Left cardiac atrium (tissue), 4 donors: ENCODE data around the gene ORAI2. TPM values are rescaled to one million over a fixed set of nuclear protein-coding genes. Genes with fewer than 3 reads are reported as not detected.
A peak's percentile ranks its signal among the peaks of the same experiment; 100 is the strongest.

Experiments used
- ATAC-seq, 2 donors: fragments of 200-7000 bp; cut with Tn5 transposase; one replicate each; pipeline ENCODE4 v1.9.1; 2020; ENCODE audit warnings: mild to moderate bottlenecking in 2 of 2, moderate library complexity in 2 of 2
- DNase-seq: peaks from one replicate; pipeline ENCODE4 v3.0.0-alpha.2; 2020
- intact Hi-C, 2 donors: fragments of 100-400 bp; cut with DNase I; formaldehyde crosslinking; loops; one replicate each; pipeline versions ENCODE4 v1.14.1 to v1.15.1; 2022 to 2023
- total RNA-seq, 2 donors: library from RNA; stranded (reverse); fragmentation: NEBNext Ultra II Directional; extraction: Animal tissue kit (Norgen Biotek cat#: 25700); gene quantifications; one replicate each; pipeline ENCODE4 v1.2.1, GENCODE V29; 2021
- donor health status: DM: no; HTN: yes; CAD: no.
- donor health status: DM: no; HTN: yes; CAD: no; lungs with severe emphysema.
- donor health status: DM: yes; HTN: yes; CAD: no.
- donor health status: Dilated cardiomyopathy.

Gene ORAI2
- total RNA-seq, 2 donors from 2014 or later = 6.0 to 12.1 TPM

GRCh38 chr7:102410918-102411317, 22.5 kb upstream of the ORAI2 start:
- no peak for ATAC-seq
- intact Hi-C loops = no loop called here

GRCh38 chr7:102412548-102412947, 20.8 kb upstream of the ORAI2 start:
- ATAC-seq = peak; percentile 72 to 81
- DNase-seq = peak; percentile 49
- intact Hi-C loops = no loop called here

More at GRCh38 chr7:102410918-102411317, 22.5 kb upstream of the ORAI2 start:
- DNase-seq = no peak

DNA sequence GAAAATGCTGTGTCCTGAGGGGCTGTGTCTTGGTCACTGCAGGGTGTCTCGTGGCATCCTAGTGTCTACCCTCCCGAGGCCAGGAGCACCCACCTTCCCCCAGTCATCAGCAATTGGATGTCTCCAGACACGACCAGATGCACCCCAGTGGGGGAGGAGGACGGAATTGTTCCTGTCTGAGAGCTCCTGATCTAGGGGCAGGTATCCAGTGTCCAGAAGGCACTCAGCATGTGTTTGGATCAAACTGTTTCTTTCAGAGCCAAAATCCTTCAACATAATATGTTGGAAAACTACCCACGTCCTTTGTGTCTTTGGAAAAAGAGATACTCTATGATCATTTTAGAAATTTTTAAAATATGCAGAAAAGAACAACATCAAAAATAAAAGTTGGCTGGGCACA, 20.3 kb upstream of the ORAI2 start:
- intact Hi-C loops = no loop called here
- no peak for ATAC-seq
- no peak for DNase-seq

DNA sequence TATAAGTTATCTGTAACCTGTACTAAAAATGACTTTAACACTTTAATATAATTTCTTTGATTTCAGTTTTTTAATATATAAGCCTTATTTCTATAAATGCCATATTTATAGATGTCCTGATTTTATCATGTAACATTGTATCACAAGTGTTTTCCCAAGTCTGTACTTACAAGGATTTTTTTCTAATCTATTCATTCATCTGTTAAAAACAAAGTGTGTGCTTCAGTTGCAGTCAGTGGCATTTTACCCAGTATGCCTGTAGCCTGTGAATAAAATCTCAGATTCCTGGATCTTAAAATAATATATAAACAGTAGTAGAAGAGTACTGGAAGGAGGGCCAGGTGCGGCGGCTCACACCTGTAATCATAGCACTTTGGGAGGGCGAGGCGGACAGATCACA, 19.8 kb upstream of the ORAI2 start:
- intact Hi-C loops = no loop called here
- ATAC-seq = no peak
- DNase-seq = no peak

DNA sequence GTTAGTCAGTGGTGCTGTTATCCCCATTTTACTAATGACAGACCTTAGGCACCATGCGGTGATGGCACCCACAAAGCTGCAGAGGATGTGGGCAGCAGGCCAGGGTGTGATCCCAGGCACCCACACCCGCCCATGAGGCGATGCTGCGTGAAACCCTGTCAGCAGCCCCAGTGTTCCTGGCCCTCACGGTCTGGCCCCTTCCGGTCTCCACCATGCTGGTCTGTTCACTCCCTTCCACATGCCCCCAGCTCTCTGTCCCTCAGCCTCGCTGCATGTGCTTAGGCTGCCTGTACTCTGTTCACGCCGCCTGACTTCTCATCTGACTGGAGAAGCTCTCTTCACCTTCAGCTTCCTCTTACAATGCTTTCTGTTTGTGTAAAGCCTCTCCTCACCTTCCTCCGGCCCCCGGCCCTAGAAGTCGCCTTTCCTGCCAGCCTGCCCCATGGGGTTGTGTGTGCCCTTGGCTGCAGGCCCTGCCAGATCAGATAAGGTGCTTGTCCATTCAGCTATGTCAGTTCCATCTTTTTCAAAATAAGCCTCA, 17.6 kb upstream of the ORAI2 start:
- DNase-seq = no peak
- intact Hi-C loops = no loop called here
- ATAC-seq = peak; percentile 15 to 35

DNA sequence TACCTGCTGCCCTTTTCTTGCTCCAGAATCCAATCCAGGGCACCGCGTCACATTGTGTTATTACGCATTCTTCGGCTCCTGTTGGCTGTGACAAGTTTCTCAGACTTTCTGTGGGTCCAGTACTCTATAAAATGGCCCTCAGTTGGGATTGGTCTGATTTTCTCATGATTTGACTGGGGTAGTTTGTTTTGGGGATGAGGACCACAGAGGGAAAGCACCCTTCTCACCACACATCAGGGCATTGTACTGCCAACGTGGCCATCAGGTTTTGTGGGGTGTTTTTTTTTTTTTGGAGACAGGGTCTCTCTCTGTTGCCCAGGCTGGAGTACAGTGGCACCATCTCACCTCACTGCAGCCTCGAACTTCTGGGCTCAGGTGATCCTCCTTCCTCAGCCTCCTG, 17.0 kb upstream of the ORAI2 start:
- no peak for ATAC-seq
- no peak for DNase-seq
- intact Hi-C loops = no loop called here

GRCh38 chr7:102417105-102417504, 16.3 kb upstream of the ORAI2 start:
- intact Hi-C loops = no loop called here

GRCh38 chr7:102418592-102418991, 14.8 kb upstream of the ORAI2 start:
- ATAC-seq = no peak
- intact Hi-C loops = no loop called here
- DNase-seq = no peak

More at GRCh38 chr7:102417105-102417504, 16.3 kb upstream of the ORAI2 start:
- ATAC-seq = no peak
- DNase-seq = no peak

DNA sequence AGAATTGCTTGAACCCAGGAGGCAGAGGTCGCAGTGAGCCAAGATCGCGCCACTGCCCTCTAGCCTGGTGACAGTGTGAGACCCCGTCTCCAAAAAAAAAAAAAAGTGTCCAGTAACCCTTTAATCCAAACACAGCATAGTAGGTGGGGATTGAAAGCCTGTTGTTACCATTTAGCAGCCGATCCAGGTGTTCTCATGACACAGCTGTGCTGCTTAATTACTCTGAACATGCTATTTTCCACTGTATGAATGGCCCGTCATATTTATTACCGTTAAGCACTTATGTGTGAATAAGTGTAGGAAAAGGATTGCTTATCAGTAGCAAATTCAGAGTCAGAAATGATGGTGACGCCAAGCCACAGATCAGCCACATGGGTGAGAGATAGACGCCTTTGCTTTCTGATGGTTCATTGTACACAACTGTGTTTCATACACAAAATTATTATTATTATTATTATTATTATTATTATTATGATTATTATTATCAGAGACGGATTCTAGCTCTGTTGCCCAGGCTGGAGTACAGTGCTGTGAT, 11.6 kb upstream of the ORAI2 start:
- no peak for DNase-seq
- intact Hi-C loops = no loop called here
- no peak for ATAC-seq

GRCh38 chr7:102424129-102424551, 9.2 kb upstream of the ORAI2 start:
- DNase-seq = no peak
- no peak for ATAC-seq
- intact Hi-C loops = no loop called here

DNA sequence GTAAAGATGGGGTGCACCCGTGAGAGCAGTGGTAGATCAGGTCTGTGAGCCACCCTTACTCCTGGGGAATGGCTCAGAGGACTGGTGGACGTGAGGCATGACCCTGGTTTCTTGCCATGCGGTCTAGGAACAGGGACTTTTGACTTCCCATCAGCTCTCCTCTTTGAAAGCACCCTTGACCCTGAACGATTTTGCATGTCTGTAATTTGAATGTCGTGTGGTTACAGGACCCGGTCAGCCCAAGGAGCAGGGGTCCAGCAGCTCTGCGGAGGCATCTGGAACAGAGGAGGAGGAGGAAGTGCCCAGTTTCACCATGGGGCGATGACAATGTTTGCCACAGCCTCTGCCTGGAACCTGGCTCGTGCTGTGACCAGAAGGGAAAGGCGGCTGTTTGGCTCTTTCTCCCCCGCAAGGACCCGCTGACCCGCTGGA, 8.6 kb upstream of the ORAI2 start:
- ATAC-seq (peak in 1 of 2 donors; percentile 13), DNase-seq (no peak)
- intact Hi-C loops = no loop called here

DNA sequence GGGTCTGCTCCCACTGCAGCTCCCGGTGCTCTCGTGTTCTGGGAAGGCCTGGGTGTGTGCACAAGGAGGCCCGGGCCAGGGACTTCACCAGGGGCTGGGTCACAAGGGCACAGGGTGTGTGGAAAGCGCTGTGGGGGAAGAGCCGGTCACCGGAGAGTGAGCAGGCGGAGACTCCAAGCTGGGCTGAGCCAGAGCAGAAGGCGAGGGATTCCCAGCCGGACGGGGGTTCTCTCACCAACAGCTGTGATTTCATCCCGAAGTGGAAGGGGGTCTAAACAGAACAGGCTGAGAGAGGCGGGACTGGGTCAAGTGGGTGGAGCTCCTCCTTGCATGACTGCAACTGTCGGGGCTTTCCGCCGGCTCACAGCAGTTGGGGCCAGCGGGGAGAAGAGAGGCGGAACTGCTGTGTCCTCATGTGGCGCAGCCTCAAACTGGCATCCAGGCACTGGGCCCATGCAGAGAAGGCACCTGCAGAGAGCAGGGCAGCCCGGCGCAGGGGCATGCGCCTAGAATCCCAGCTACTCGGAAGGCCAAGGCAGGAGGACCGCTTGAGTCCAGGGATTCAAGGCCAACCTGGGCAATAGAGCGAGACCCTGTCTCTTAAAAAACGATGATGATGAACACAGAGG, 7.6 kb upstream of the ORAI2 start:
- intact Hi-C loops = no loop called here
- peak; percentile 57 for ATAC-seq

DNA sequence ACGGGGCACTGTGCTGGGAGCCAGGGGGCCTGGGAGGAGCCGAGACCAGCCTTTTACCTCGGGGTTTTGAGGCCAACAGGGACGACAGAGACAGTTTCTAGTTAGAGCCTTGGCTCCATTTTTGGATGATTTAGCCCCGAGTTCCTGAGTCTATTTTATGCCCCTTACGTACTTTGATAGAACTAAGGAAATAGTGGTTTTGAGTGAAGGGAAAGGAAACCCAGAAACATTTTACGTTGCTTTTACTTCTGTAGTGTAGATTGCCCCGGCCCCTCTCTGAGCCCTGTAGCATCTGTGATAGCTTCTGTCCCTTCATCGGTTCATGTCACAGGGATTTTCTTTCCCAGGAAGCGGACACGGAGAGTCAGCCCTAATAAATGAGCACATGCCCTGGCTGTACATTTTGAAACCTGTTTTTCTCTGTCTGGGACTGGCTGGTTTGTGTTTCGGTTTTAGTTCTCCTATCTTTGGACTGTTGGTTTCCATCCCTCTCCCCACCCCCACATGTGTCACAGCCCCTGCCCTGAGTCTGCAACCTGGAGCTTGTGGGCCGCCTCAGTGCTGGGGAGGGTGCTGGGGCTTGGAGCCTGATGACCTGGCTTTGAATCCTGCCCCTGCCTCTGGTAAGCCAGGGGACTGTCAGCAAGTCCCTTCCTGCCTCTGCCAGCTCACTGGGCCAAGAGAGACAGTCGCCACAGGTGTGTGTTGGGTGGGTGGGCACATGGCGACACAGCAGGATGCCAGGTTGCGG, 6.9 kb upstream of the ORAI2 start:
- no peak for DNase-seq
- peak; percentile 29 to 31 for ATAC-seq
- intact Hi-C loops = no loop called here

More for the DNA sequence above, 7.6 kb upstream of the ORAI2 start:
- peak; percentile 36 for DNase-seq

DNA sequence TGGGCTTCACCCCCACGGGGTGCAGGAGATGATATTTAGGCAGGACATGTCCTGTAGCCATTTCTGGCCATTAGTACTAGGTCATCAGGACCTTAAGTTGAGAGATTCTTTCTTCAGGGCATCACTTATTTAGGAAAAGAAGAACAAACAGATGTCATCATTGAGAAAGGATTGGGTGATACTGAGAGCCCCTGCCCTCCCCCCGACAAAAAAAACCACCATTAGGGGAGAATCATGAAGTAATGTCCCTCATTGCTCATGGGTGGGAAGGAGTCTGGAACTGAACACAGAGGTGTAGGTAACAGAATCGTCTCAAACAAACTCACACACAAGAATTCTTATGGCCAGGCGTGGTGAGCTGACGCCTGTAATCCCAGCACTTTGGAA, 6.4 kb upstream of the ORAI2 start:
- no peak for ATAC-seq
- DNase-seq = no peak
- intact Hi-C loops = no loop called here

GRCh38 chr7:102429141-102429899, 4.1 kb upstream of the ORAI2 start:
- intact Hi-C loops = no loop called here
- no peak for DNase-seq
- no peak for ATAC-seq

GRCh38 chr7:102431617-102432298, 1.6 kb upstream of the ORAI2 start:
- DNase-seq (no peak), ATAC-seq (no peak)
- intact Hi-C loops = no loop called here

DNA sequence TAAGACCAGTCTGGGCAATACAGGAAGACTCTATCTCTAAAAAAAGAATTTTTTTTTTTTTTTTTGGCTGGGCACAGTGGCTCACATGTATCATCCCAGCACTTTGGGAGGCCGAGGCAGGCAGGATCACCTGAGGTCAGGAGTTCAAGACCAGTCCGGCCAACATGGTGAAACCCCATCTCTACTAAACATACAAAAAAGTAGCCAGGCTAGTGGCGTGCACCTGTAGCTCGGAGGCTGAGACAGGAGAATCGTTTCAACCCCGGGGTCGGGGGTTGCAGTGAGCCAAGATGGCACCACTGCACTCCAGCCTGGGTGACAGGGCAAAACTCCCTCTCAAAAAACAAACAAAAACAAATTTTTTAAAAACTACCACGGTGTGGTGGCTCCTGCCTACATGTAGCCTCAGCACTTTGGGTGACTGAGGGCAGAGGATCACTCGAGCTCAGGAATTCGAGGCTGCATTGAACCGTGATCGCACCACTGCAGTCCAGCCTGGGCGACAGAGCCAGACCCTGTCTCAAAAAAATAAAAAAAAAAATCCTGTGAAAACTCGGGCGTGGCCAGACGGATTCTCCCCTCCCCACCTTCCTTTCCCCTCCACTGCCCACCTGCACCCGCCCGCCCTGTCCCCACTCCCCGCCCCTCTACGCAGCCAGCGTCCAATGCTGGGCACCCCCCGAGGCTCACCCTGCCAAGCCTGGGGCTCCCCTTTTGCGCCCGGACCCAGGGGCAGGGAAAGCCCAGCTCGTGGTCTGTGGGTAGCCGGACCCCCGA, 745 bp upstream of the ORAI2 start:
- intact Hi-C loops = no loop called here
- ATAC-seq = peak; percentile 19 to 32
- no peak for DNase-seq

- intact Hi-C loops = no loop called here
- ATAC-seq (peak; percentile 3 to 8), DNase-seq (no peak)
These were observed 688 bp downstream of the ORAI2 start for GRCh38 chr7:102434039-102434486.
